GM18507 (cell line): Measurements from ENCODE around the gene STIM1.

Experiments
- DNase-seq: peaks from one replicate; pipeline ENCODE4 v3.0.0; 2011; ENCODE audit warnings: low read depth; ENCODE audit not compliant: insufficient read length; ENCODE audit errors: extremely low spot score
- FAIRE-seq: peaks from 2 replicates; lab custom pipeline; 2011; peaks lifted over from hg19 to GRCh38; lab: Jason Lieb, UNC

STIM1 gene

GRCh38 chr11:3934658-3935057 is 79.2 kb downstream of the STIM1 start:
- DNase-seq (no peak), FAIRE-seq (no peak)

- no peak for DNase-seq
- no peak for FAIRE-seq
These were observed 81.1 kb downstream of the STIM1 start for GRCh38 chr11:3936517-3936916.

- FAIRE-seq (peak; percentile 48), DNase-seq (no peak)
These were observed 83.7 kb downstream of the STIM1 start for GRCh38 chr11:3939211-3939610.

GRCh38 chr11:3939651-3940190 is 84.3 kb downstream of the STIM1 start:
- FAIRE-seq (no peak), DNase-seq (no peak)

- DNase-seq (no peak), FAIRE-seq (peak; percentile 29)
These were observed 86.9 kb downstream of the STIM1 start for GRCh38 chr11:3942160-3942955.

- DNase-seq (no peak), FAIRE-seq (no peak)
These were observed 87.6 kb downstream of the STIM1 start for GRCh38 chr11:3942956-3943497.

GRCh38 chr11:3944198-3944597 is 88.7 kb downstream of the STIM1 start:
- FAIRE-seq, result no peak
- no peak for DNase-seq

GRCh38 chr11:3946455-3947017 is 91.1 kb downstream of the STIM1 start:
- no peak for FAIRE-seq
- DNase-seq, result no peak

GRCh38 chr11:3947061-3947460 is 91.6 kb downstream of the STIM1 start:
- peak; percentile 95 for FAIRE-seq

GRCh38 chr11:3949125-3949524 is 93.7 kb downstream of the STIM1 start:
- DNase-seq, result peak; percentile 17
- FAIRE-seq, result peak; percentile 65

More at GRCh38 chr11:3947061-3947460, 91.6 kb downstream of the STIM1 start:
- DNase-seq, result peak; percentile 50

GRCh38 chr11:3950996-3951660 is 95.7 kb downstream of the STIM1 start:
- DNase-seq, result no peak
- peak; percentile 9 for FAIRE-seq

- FAIRE-seq, result no peak
These were observed 97.3 kb downstream of the STIM1 start for GRCh38 chr11:3952715-3953114.

GRCh38 chr11:3953327-3953726 is 97.9 kb downstream of the STIM1 start:
- DNase-seq (no peak), FAIRE-seq (no peak)

More at GRCh38 chr11:3952715-3953114, 97.3 kb downstream of the STIM1 start:
- DNase-seq, result no peak

- FAIRE-seq, result peak; percentile 31
- DNase-seq, result no peak
These were observed 99.2 kb downstream of the STIM1 start for GRCh38 chr11:3954448-3955298.

- DNase-seq (no peak), FAIRE-seq (no peak)
These were observed 99.8 kb downstream of the STIM1 start for GRCh38 chr11:3955299-3955665.

GRCh38 chr11:3956038-3956437 is 100.6 kb downstream of the STIM1 start:
- FAIRE-seq, result no peak
- no peak for DNase-seq

GRCh38 chr11:3956748-3957147 is 101.3 kb downstream of the STIM1 start:
- DNase-seq (no peak), FAIRE-seq (no peak)

- no peak for FAIRE-seq
- DNase-seq, result no peak
These were observed 102.0 kb downstream of the STIM1 start for GRCh38 chr11:3957437-3957836.

- no peak for DNase-seq
- no peak for FAIRE-seq
These were observed 102.8 kb downstream of the STIM1 start for GRCh38 chr11:3958281-3958680.
